ENCODE measurements around the gene TPTE2. TPM values are rescaled to one million over a fixed set of nuclear protein-coding genes. Genes with fewer than 3 reads are reported as not detected.
"Not testable (repeated sequence)": the region's sequence is repeated elsewhere in the genome, so short reads cannot be mapped to it uniquely, and the experiment has no call there.

Gene TPTE2
- total and polyA plus RNA-seq, 4 experiments from 2014 or later, result not detected

GRCh38 chr13:19519049-19519448 is 42.3 kb downstream of the TPTE2 start:
- Mint-ChIP-seq H3K27ac (no peak overlapping the region), H3K4me3 (no peak overlapping the region), H3K36me3 (no peaks in the 10 kb centered on the region), H3K27me3 (peaks cover 0 to 1% of the 10 kb centered on the region in 2 donors), H3K4me1 (peaks cover 6 to 12% (median 7%) of the 10 kb centered on the region in 4 donors), H3K9me3 (peaks cover 0 to 1% (median 0%) of the 10 kb centered on the region in 8 donors)
- H3K4me1 ChIP-seq (ENCODE audit: insufficient read depth, low read length), result no peaks in the 10 kb centered on the region
- no peaks in the 10 kb centered on the region for H3K27me3 ChIP-seq (ENCODE audit: insufficient read depth, low read length)
- intact Hi-C loops (cut with micrococcal nuclease), result no loop called here
- no peaks in the 10 kb centered on the region for H3K9me3 ChIP-seq (ENCODE audit: control insufficient read depth in 1 of 2, low read length in 2 of 2)
- POLR2A ChIA-PET (ENCODE audit: partially characterized antibody), result no interaction called here
- DNase-seq, result no peak
- no peak overlapping the region for H3K27ac ChIP-seq (ENCODE audit: low read depth, low read length)
- H3K4me3 ChIP-seq (ENCODE audit: low read length in 2 of 2), result no peak overlapping the region
- CTCF ChIA-PET (ENCODE audit: partially characterized antibody), result no interaction called here
- H3K36me3 ChIP-seq (ENCODE audit: insufficient read depth, low read length), result no peaks in the 10 kb centered on the region

GRCh38 chr13:19507623-19508022 is 53.7 kb downstream of the TPTE2 start:
- H3K27me3 ChIP-seq (ENCODE audit: insufficient read depth, low read length); DNase-seq; H3K36me3 ChIP-seq (ENCODE audit: insufficient read depth, low read length); H3K4me3 ChIP-seq (ENCODE audit: low read length in 2 of 2); H3K9me3 ChIP-seq (ENCODE audit: control insufficient read depth in 1 of 2, low read length in 2 of 2); intact Hi-C loops (cut with micrococcal nuclease); H3K9me3 Mint-ChIP-seq; H3K4me1 Mint-ChIP-seq; POLR2A ChIA-PET (ENCODE audit: partially characterized antibody); CTCF ChIA-PET (ENCODE audit: partially characterized antibody); H3K36me3 Mint-ChIP-seq; H3K27ac ChIP-seq (ENCODE audit: low read depth, low read length); H3K27me3 Mint-ChIP-seq; H3K27ac Mint-ChIP-seq; H3K4me1 ChIP-seq (ENCODE audit: insufficient read depth, low read length); H3K4me3 Mint-ChIP-seq: not testable (repeated sequence)

GRCh38 chr13:19460126-19460525 is 101.2 kb downstream of the TPTE2 start:
- H3K4me1 Mint-ChIP-seq; H3K9me3 ChIP-seq (ENCODE audit: control insufficient read depth in 1 of 2, low read length in 2 of 2); H3K4me3 ChIP-seq (ENCODE audit: low read length in 2 of 2); H3K4me1 ChIP-seq (ENCODE audit: insufficient read depth, low read length); H3K36me3 ChIP-seq (ENCODE audit: insufficient read depth, low read length); H3K4me3 Mint-ChIP-seq; H3K27me3 ChIP-seq (ENCODE audit: insufficient read depth, low read length); POLR2A ChIA-PET (ENCODE audit: partially characterized antibody); H3K27ac ChIP-seq (ENCODE audit: low read depth, low read length); intact Hi-C loops (cut with micrococcal nuclease); DNase-seq; H3K27ac Mint-ChIP-seq; CTCF ChIA-PET (ENCODE audit: partially characterized antibody); H3K27me3 Mint-ChIP-seq; H3K36me3 Mint-ChIP-seq: not testable (repeated sequence)
- peaks cover 0 to 25% (median 22%) of the 10 kb centered on the region in 8 donors for H3K9me3 Mint-ChIP-seq

- H3K9me3 Mint-ChIP-seq; H3K4me3 Mint-ChIP-seq; H3K27ac ChIP-seq (ENCODE audit: low read depth, low read length); H3K4me1 ChIP-seq (ENCODE audit: insufficient read depth, low read length); H3K4me3 ChIP-seq (ENCODE audit: low read length in 2 of 2); POLR2A ChIA-PET (ENCODE audit: partially characterized antibody); H3K27ac Mint-ChIP-seq; H3K36me3 Mint-ChIP-seq; intact Hi-C loops (cut with micrococcal nuclease); CTCF ChIA-PET (ENCODE audit: partially characterized antibody); H3K27me3 ChIP-seq (ENCODE audit: insufficient read depth, low read length); H3K9me3 ChIP-seq (ENCODE audit: control insufficient read depth in 1 of 2, low read length in 2 of 2); H3K4me1 Mint-ChIP-seq; H3K27me3 Mint-ChIP-seq; H3K36me3 ChIP-seq (ENCODE audit: insufficient read depth, low read length): not testable (repeated sequence)
- DNase-seq, result peak in 2 of 5 donors; percentile 7 to 12
Observed at GRCh38 chr13:19439056-19439686, 122.2 kb downstream of the TPTE2 start.

GRCh38 chr13:19437780-19438179 is 123.6 kb downstream of the TPTE2 start:
- H3K4me3 ChIP-seq (ENCODE audit: low read length in 2 of 2); CTCF ChIA-PET (ENCODE audit: partially characterized antibody); H3K36me3 Mint-ChIP-seq; DNase-seq; intact Hi-C loops (cut with micrococcal nuclease); H3K27me3 ChIP-seq (ENCODE audit: insufficient read depth, low read length); H3K27ac Mint-ChIP-seq; H3K27ac ChIP-seq (ENCODE audit: low read depth, low read length); H3K4me1 Mint-ChIP-seq; H3K36me3 ChIP-seq (ENCODE audit: insufficient read depth, low read length); H3K27me3 Mint-ChIP-seq; H3K9me3 Mint-ChIP-seq; H3K4me3 Mint-ChIP-seq; H3K9me3 ChIP-seq (ENCODE audit: control insufficient read depth in 1 of 2, low read length in 2 of 2); H3K4me1 ChIP-seq (ENCODE audit: insufficient read depth, low read length); POLR2A ChIA-PET (ENCODE audit: partially characterized antibody): not testable (repeated sequence)

- H3K36me3 ChIP-seq (ENCODE audit: insufficient read depth, low read length); H3K9me3 ChIP-seq (ENCODE audit: control insufficient read depth in 1 of 2, low read length in 2 of 2); DNase-seq; POLR2A ChIA-PET (ENCODE audit: partially characterized antibody); H3K27ac ChIP-seq (ENCODE audit: low read depth, low read length); H3K4me1 Mint-ChIP-seq; H3K27ac Mint-ChIP-seq; H3K4me3 Mint-ChIP-seq; H3K27me3 ChIP-seq (ENCODE audit: insufficient read depth, low read length); H3K4me1 ChIP-seq (ENCODE audit: insufficient read depth, low read length); H3K36me3 Mint-ChIP-seq; H3K4me3 ChIP-seq (ENCODE audit: low read length in 2 of 2); intact Hi-C loops (cut with micrococcal nuclease); H3K27me3 Mint-ChIP-seq; H3K9me3 Mint-ChIP-seq; CTCF ChIA-PET (ENCODE audit: partially characterized antibody): not testable (repeated sequence)
Observed at GRCh38 chr13:19422236-19422635, 139.1 kb downstream of the TPTE2 start.

GRCh38 chr13:19412494-19412893 is 148.8 kb downstream of the TPTE2 start:
- H3K27me3 ChIP-seq (ENCODE audit: insufficient read depth, low read length); H3K9me3 ChIP-seq (ENCODE audit: control insufficient read depth in 1 of 2, low read length in 2 of 2); DNase-seq; POLR2A ChIA-PET (ENCODE audit: partially characterized antibody); H3K36me3 ChIP-seq (ENCODE audit: insufficient read depth, low read length); H3K36me3 Mint-ChIP-seq; intact Hi-C loops (cut with micrococcal nuclease); H3K27me3 Mint-ChIP-seq; H3K4me3 ChIP-seq (ENCODE audit: low read length in 2 of 2); CTCF ChIA-PET (ENCODE audit: partially characterized antibody); H3K4me3 Mint-ChIP-seq; H3K4me1 Mint-ChIP-seq; H3K4me1 ChIP-seq (ENCODE audit: insufficient read depth, low read length); H3K27ac ChIP-seq (ENCODE audit: low read depth, low read length); H3K27ac Mint-ChIP-seq: not testable (repeated sequence)
- peaks cover 2 to 33% (median 22%) of the 10 kb centered on the region in 8 donors for H3K9me3 Mint-ChIP-seq

Measured in CD4-positive, alpha-beta memory T cell (primary cell).